Measurements from ENCODE around the gene RELCH.
A peak's percentile ranks its signal among the peaks of the same experiment; 100 is the strongest.
"Not testable (repeated sequence)": the region's sequence is repeated elsewhere in the genome, so short reads cannot be mapped to it uniquely, and the experiment has no call there.

The RELCH gene

GRCh38 chr18:62186774-62187542, at the start of gene RELCH, which contains the start of gene PIGN:
TSS of gene RELCH (plus strand) at chr18:62187255. CDS start at chr18:62187506, 251 bp downstream.
TSS of gene PIGN (minus strand) at chr18:62187056. CDS start at chr18:62161353, 25,703 bp downstream.
- DNase-seq (ENCODE audit: low read depth), result peak; percentile 88

GRCh38 chr18:62138461-62139235, 48.4 kb upstream of the RELCH start:
- DNase-seq (ENCODE audit: low read depth), result no peak

GRCh38 chr18:62140259-62140658, 46.8 kb upstream of the RELCH start:
- no peak for DNase-seq (ENCODE audit: low read depth)

GRCh38 chr18:62144338-62144737, 42.7 kb upstream of the RELCH start:
- DNase-seq (ENCODE audit: low read depth), result no peak

GRCh38 chr18:62151068-62151771, 35.8 kb upstream of the RELCH start:
- DNase-seq (ENCODE audit: low read depth), result no peak

- no peak for DNase-seq (ENCODE audit: low read depth)
Measured at GRCh38 chr18:62152844-62153243, 34.2 kb upstream of the RELCH start.

- no peak for DNase-seq (ENCODE audit: low read depth)
Measured at GRCh38 chr18:62157843-62158242, 29.2 kb upstream of the RELCH start.

GRCh38 chr18:62164310-62164709, 22.7 kb upstream of the RELCH start:
- DNase-seq (ENCODE audit: low read depth), result no peak

- no peak for DNase-seq (ENCODE audit: low read depth)
Measured at GRCh38 chr18:62164855-62165487, 22.1 kb upstream of the RELCH start.

GRCh38 chr18:62165583-62165982, 21.5 kb upstream of the RELCH start:
- DNase-seq (ENCODE audit: low read depth), result no peak

- not testable (repeated sequence) for DNase-seq (ENCODE audit: low read depth)
Measured at GRCh38 chr18:62166524-62166923, 20.5 kb upstream of the RELCH start.

GRCh38 chr18:62170857-62171256, 16.2 kb upstream of the RELCH start:
- no peak for DNase-seq (ENCODE audit: low read depth)

GRCh38 chr18:62172298-62172697, 14.8 kb upstream of the RELCH start:
- no peak for DNase-seq (ENCODE audit: low read depth)

- no peak for DNase-seq (ENCODE audit: low read depth)
Measured at GRCh38 chr18:62175521-62175920, 11.5 kb upstream of the RELCH start.

GRCh38 chr18:62177271-62177670, 9.8 kb upstream of the RELCH start:
- DNase-seq (ENCODE audit: low read depth), result no peak

GRCh38 chr18:62179213-62179612, 7.8 kb upstream of the RELCH start:
- no peak for DNase-seq (ENCODE audit: low read depth)

- DNase-seq (ENCODE audit: low read depth), result no peak
Measured at GRCh38 chr18:62182220-62182619, 4.8 kb upstream of the RELCH start.

- DNase-seq (ENCODE audit: low read depth), result no peak
Measured at GRCh38 chr18:62183578-62184195, 3.4 kb upstream of the RELCH start.

- DNase-seq (ENCODE audit: low read depth), result no peak
Measured at GRCh38 chr18:62186499-62186773, 619 bp upstream of the RELCH start.

GRCh38 chr18:62187543-62188510, 772 bp downstream of the RELCH start:
- peak; percentile 9 for DNase-seq (ENCODE audit: low read depth)

- DNase-seq (ENCODE audit: low read depth), result no peak
Measured at GRCh38 chr18:62189208-62189607, 2.2 kb downstream of the RELCH start.

Data from activated T-helper 9 cell treated with anti-CD3 and anti-CD28 coated beads, Interleukin-2, amount 50 U/mL, for 16 hours (primary cell).